ENCODE results near the gene CDK6. TPM values are rescaled to one million over a fixed set of nuclear protein-coding genes. Genes with fewer than 3 reads are reported as not detected.

Gene CDK6
- total RNA-seq, 1 donor from 2014 or later, result 6.0 TPM

DNA sequence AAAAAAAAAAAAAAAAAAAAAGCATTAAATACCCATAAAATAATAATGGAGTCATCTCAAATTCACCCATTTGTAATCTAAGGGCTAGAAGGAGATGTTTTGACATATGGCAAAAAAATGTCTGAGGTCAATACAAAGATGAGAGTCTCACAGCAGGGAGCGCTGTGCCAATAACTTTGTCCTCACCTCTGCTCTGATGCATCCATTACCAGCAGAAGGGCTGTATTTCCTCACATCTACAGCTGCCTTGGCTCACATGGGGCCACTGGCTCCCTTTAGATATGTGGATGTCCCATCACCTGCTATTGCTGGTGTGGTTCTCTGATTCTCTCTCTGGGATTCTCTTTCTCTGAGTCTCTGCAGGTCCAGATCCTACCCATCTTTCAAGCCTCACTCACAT lies 155.9 kb downstream of the CDK6 start:
- Mint-ChIP-seq H3K27ac (no peak overlapping the region), H3K4me1 (peaks cover 20% of the 10 kb centered on the region), H3K36me3 (peaks cover 12% of the 10 kb centered on the region), H3K27me3 (ENCODE audit: insufficient read depth, low read depth) (peaks cover 4% of the 10 kb centered on the region), H3K4me3 (no peak overlapping the region), H3K9me3 (no peaks in the 10 kb centered on the region)
- Histone ChIP-seq H3K36me3 (no peaks in the 10 kb centered on the region), H3K9ac (no peak overlapping the region), H3K4me1 (peaks cover 20% of the 10 kb centered on the region), H4K20me1 (ENCODE audit: low read depth) (no peaks in the 10 kb centered on the region), H3K9me3 (ENCODE audit: low read depth) (no peaks in the 10 kb centered on the region), H3F3A (ENCODE audit: low read depth) (no peaks in the 10 kb centered on the region), H3K27ac (no peak overlapping the region), H3K4me3 (no peak overlapping the region), H2AFZ (replicated peaks) (no peak overlapping the region), H3K4me2 (no peak overlapping the region), H3K79me2 (ENCODE audit: low read depth) (no peaks in the 10 kb centered on the region), H3K27me3 (no peaks in the 10 kb centered on the region)
- DNase-seq (ENCODE audit: low spot score), result no peak
- TF ChIP-seq EZH2phosphoT487 (IDR thresholded peaks at IDR 0.05) (no peak), EZH2 (IDR thresholded peaks at IDR 0.05) (no peak)
- TF ChIP-seq, protein P1, sequence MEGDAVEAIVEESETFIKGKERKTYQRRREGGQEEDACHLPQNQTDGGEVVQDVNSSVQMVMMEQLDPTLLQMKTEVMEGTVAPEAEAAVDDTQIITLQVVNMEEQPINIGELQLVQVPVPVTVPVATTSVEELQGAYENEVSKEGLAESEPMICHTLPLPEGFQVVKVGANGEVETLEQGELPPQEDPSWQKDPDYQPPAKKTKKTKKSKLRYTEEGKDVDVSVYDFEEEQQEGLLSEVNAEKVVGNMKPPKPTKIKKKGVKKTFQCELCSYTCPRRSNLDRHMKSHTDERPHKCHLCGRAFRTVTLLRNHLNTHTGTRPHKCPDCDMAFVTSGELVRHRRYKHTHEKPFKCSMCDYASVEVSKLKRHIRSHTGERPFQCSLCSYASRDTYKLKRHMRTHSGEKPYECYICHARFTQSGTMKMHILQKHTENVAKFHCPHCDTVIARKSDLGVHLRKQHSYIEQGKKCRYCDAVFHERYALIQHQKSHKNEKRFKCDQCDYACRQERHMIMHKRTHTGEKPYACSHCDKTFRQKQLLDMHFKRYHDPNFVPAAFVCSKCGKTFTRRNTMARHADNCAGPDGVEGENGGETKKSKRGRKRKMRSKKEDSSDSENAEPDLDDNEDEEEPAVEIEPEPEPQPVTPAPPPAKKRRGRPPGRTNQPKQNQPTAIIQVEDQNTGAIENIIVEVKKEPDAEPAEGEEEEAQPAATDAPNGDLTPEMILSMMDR (IDR thresholded peaks at IDR 0.05), result no peak

DNA sequence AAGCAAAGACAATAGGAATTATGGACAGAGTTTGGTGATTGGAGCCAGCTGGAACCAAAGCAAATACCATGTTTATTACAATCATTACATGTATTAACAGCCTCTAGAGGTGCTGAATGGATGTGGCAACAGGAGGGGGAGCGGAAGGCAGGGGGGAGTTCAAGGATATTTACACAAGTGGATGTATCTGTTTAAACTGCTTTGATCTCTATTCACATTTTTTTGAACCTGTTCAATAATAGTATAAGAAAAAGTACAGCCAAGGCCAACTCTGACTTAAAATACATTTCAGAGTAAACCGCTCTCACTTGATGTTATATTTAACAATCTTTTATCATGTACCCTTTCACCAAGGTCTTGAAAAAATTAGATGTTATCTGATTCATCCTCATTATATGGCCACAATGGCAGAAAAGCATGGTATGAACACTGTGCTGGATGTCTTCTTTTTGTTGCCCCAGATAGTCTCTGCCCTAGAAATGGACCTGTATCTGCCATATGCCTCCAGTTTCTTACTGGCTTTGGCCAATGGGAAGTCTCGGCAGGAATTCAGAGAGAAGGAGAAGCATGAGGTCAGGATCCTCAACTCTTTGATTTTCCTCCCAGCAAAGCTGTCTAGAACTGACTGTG lies 158.0 kb downstream of the CDK6 start:
- H3K9me3 Mint-ChIP-seq, result no peaks in the 10 kb centered on the region
- peaks cover 15% of the 10 kb centered on the region for H3K36me3 Mint-ChIP-seq
- H3K27ac ChIP-seq, result no peak overlapping the region
- H3K27me3 Mint-ChIP-seq (ENCODE audit: insufficient read depth, low read depth), result peaks cover 4% of the 10 kb centered on the region
- H3K27ac Mint-ChIP-seq, result no peak overlapping the region
- no peaks in the 10 kb centered on the region for H4K20me1 ChIP-seq (ENCODE audit: low read depth)
- no peak overlapping the region for H3K9ac ChIP-seq
- no peak overlapping the region for H3K4me3 Mint-ChIP-seq
- H3K9me3 ChIP-seq (ENCODE audit: low read depth), result no peaks in the 10 kb centered on the region
- H2AFZ ChIP-seq (replicated peaks), result no peak overlapping the region
- peaks cover 14% of the 10 kb centered on the region for H3K4me1 Mint-ChIP-seq
- H3K36me3 ChIP-seq, result no peaks in the 10 kb centered on the region
- no peak overlapping the region for H3K4me2 ChIP-seq
- peaks cover 2% of the 10 kb centered on the region for H3K4me1 ChIP-seq
- H3K79me2 ChIP-seq (ENCODE audit: low read depth), result no peaks in the 10 kb centered on the region
- H3K27me3 ChIP-seq, result no peaks in the 10 kb centered on the region
- TF ChIP-seq, protein P1 (IDR thresholded peaks at IDR 0.05), result no peak
- TF ChIP-seq EZH2 (IDR thresholded peaks at IDR 0.05), result no peak
- TF ChIP-seq EZH2phosphoT487 (IDR thresholded peaks at IDR 0.05), result no peak
- no peaks in the 10 kb centered on the region for H3F3A ChIP-seq (ENCODE audit: low read depth)
- no peak overlapping the region for H3K4me3 ChIP-seq
- DNase-seq (ENCODE audit: low spot score), result no peak

DNA sequence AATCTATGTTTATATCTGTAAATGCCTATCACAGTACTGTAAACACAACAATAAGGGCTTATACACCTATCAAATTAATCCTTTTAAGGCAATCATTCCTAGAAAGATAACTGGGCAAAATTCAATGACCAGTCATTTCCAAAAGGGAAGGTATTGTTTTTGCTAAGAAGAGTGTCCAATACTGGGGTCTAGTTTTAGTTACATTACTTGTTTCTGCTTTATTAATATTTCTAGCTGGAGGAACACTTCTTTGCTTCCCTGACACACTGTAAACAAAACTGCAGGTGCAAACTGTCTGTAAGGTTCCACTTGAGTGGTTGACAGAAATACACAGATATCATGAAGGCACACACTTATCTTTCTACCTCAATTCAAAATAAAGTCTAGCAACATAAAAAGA lies 162.0 kb downstream of the CDK6 start:
- no peak for DNase-seq (ENCODE audit: low spot score)
- H3K4me3 ChIP-seq, result no peak overlapping the region
- Mint-ChIP-seq H3K4me3 (no peak overlapping the region), H3K36me3 (peaks cover 17% of the 10 kb centered on the region), H3K9me3 (no peaks in the 10 kb centered on the region), H3K27me3 (ENCODE audit: insufficient read depth, low read depth) (peaks cover 2% of the 10 kb centered on the region), H3K27ac (no peak overlapping the region), H3K4me1 (no peaks in the 10 kb centered on the region)
- TF ChIP-seq EZH2phosphoT487 (IDR thresholded peaks at IDR 0.05) (no peak), EZH2 (IDR thresholded peaks at IDR 0.05) (no peak)
- TF ChIP-seq, protein P1 (IDR thresholded peaks at IDR 0.05), result no peak
- H3K9ac ChIP-seq, result no peak overlapping the region
- H3F3A ChIP-seq (ENCODE audit: low read depth), result no peaks in the 10 kb centered on the region
- no peak overlapping the region for H3K27ac ChIP-seq
- no peaks in the 10 kb centered on the region for H4K20me1 ChIP-seq (ENCODE audit: low read depth)
- no peaks in the 10 kb centered on the region for H3K27me3 ChIP-seq
- H3K36me3 ChIP-seq, result no peaks in the 10 kb centered on the region
- H2AFZ ChIP-seq (replicated peaks), result no peak overlapping the region
- no peaks in the 10 kb centered on the region for H3K9me3 ChIP-seq (ENCODE audit: low read depth)
- no peaks in the 10 kb centered on the region for H3K79me2 ChIP-seq (ENCODE audit: low read depth)
- no peaks in the 10 kb centered on the region for H3K4me1 ChIP-seq
- no peak overlapping the region for H3K4me2 ChIP-seq

Data from neural progenitor cell (in vitro differentiated cells).